Coronary artery (tissue), 2 donors: Measurements from ENCODE around the gene LHFPL6.
A peak's percentile ranks its signal among the peaks of the same experiment; 100 is the strongest.

Experiments
- DNase-seq: peaks from one replicate; pipeline ENCODE4 v3.0.0-alpha.2; 2017; ENCODE audit warnings: low spot score
- H3K27ac ChIP-seq, 2 donors: fragments of 200-600 bp; sonication (generic); one replicate each; pipeline ENCODE4 v1.5.1; 2016 to 2019
- H3K4me3 ChIP-seq: fragments of 200-600 bp; sonication (generic); 2 replicates; pipeline ENCODE4 v1.5.1; 2016; ENCODE audit warnings: mild to moderate bottlenecking, moderate library complexity
- CTCF ChIP-seq: fragments of 200-600 bp; sonication (generic); IDR thresholded peaks from one replicate; pipeline ENCODE4 v1.5.1; 2019; ENCODE audit warnings: antibody characterized with exemption

LHFPL6 gene

GRCh38 chr13:39623466-39623865 lies 20.5 kb upstream of the LHFPL6 start:
- no peak for DNase-seq
- Histone ChIP-seq H3K4me3 (no peak overlapping the region), H3K27ac (no peak overlapping the region)
- no peak for TF ChIP-seq CTCF

GRCh38 chr13:39618561-39618960 lies 15.6 kb upstream of the LHFPL6 start:
- Histone ChIP-seq H3K4me3 (no peak overlapping the region), H3K27ac (no peak overlapping the region)
- TF ChIP-seq CTCF = no peak
- DNase-seq = no peak

GRCh38 chr13:39616087-39616694 lies 13.2 kb upstream of the LHFPL6 start:
- no peak overlapping the region for H3K27ac ChIP-seq
- TF ChIP-seq CTCF = peak; percentile 79
- no peak for DNase-seq

GRCh38 chr13:39612023-39612637 lies 9.1 kb upstream of the LHFPL6 start:
- no peak overlapping the region for H3K27ac ChIP-seq
- H3K4me3 ChIP-seq = no peak overlapping the region
- TF ChIP-seq CTCF = peak; percentile 76
- DNase-seq = no peak

More at GRCh38 chr13:39616087-39616694, 13.2 kb upstream of the LHFPL6 start:
- H3K4me3 ChIP-seq = no peak overlapping the region

GRCh38 chr13:39607876-39608275 lies 4.9 kb upstream of the LHFPL6 start:
- Histone ChIP-seq H3K27ac (no peak overlapping the region), H3K4me3 (no peak overlapping the region)
- DNase-seq = no peak
- TF ChIP-seq CTCF = no peak

GRCh38 chr13:39605677-39606320 lies 2.8 kb upstream of the LHFPL6 start:
- DNase-seq = no peak
- no peak overlapping the region for H3K4me3 ChIP-seq
- TF ChIP-seq CTCF = no peak
- H3K27ac ChIP-seq = no peak overlapping the region

- no peak for TF ChIP-seq CTCF
- Histone ChIP-seq H3K4me3 (no peak overlapping the region), H3K27ac (no peak overlapping the region)
- DNase-seq = no peak
These were observed 1.8 kb upstream of the LHFPL6 start for GRCh38 chr13:39604756-39605155.
